ENCODE measurements around the gene HSBP1L1. TPM values are rescaled to one million over a fixed set of nuclear protein-coding genes. Genes with fewer than 3 reads are reported as not detected.
A peak's percentile ranks its signal among the peaks of the same experiment; 100 is the strongest.

Gene HSBP1L1
- total and polyA plus RNA-seq, 2 of the 13 experiments (the other 11 are each of a cell fraction or from before 2014, with no cell fraction given), result 22.6 to 45.1 TPM

- TF ChIP-seq BORCS8-MEF2B (CRISPR knock-in tag; IDR thresholded peaks at IDR 0.05), result 0 out of 2 replicates have a peak, but pooled peaks have one; percentile 50
- TF ChIP-seq, protein P1, sequence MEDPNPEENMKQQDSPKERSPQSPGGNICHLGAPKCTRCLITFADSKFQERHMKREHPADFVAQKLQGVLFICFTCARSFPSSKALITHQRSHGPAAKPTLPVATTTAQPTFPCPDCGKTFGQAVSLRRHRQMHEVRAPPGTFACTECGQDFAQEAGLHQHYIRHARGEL (CRISPR knock-in tag; IDR thresholded peaks at IDR 0.05), result no peak
- no peak for TF ChIP-seq HMG20B (CRISPR knock-in tag; conservative IDR thresholded peaks at IDR 0.05)
- TF ChIP-seq HOXD1 (CRISPR knock-in tag; IDR thresholded peaks at IDR 0.05), result no peak
- no peak for TF ChIP-seq ZFP36L2 (CRISPR knock-in tag; IDR thresholded peaks at IDR 0.05)
- no peak for TF ChIP-seq NFE2L2 (IDR thresholded peaks at IDR 0.05; ENCODE audit: low read length)
- no peak for TF ChIP-seq CENPT (CRISPR knock-in tag; IDR thresholded peaks at IDR 0.05; ENCODE audit: low read depth)
- TF ChIP-seq, protein P2, sequence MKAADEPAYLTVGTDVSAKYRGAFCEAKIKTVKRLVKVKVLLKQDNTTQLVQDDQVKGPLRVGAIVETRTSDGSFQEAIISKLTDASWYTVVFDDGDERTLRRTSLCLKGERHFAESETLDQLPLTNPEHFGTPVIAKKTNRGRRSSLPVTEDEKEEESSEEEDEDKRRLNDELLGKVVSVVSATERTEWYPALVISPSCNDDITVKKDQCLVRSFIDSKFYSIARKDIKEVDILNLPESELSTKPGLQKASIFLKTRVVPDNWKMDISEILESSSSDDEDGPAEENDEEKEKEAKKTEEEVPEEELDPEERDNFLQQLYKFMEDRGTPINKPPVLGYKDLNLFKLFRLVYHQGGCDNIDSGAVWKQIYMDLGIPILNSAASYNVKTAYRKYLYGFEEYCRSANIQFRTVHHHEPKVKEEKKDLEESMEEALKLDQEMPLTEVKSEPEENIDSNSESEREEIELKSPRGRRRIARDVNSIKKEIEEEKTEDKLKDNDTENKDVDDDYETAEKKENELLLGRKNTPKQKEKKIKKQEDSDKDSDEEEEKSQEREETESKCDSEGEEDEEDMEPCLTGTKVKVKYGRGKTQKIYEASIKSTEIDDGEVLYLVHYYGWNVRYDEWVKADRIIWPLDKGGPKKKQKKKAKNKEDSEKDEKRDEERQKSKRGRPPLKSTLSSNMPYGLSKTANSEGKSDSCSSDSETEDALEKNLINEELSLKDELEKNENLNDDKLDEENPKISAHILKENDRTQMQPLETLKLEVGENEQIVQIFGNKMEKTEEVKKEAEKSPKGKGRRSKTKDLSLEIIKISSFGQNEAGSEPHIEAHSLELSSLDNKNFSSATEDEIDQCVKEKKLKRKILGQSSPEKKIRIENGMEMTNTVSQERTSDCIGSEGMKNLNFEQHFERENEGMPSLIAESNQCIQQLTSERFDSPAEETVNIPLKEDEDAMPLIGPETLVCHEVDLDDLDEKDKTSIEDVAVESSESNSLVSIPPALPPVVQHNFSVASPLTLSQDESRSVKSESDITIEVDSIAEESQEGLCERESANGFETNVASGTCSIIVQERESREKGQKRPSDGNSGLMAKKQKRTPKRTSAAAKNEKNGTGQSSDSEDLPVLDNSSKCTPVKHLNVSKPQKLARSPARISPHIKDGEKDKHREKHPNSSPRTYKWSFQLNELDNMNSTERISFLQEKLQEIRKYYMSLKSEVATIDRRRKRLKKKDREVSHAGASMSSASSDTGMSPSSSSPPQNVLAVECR (CRISPR knock-in tag; IDR thresholded peaks at IDR 0.05; ENCODE audit: borderline replicate concordance), result peak; percentile 85
- TF ChIP-seq ZNF20 (CRISPR knock-in tag; IDR thresholded peaks at IDR 0.05), result no peak
- no peak for TF ChIP-seq ZNF672 (CRISPR knock-in tag; IDR thresholded peaks at IDR 0.05)
- no peak for TF ChIP-seq FUBP1 (CRISPR knock-in tag; IDR thresholded peaks at IDR 0.05; ENCODE audit: borderline replicate concordance)
- TF ChIP-seq CCAR2 (optimal IDR thresholded peaks at IDR 0.05; ENCODE audit: low read depth, low read length), result no peak
- peak; percentile 76 for TF ChIP-seq KDM5B (CRISPR knock-in tag; IDR thresholded peaks at IDR 0.05; ENCODE audit: borderline replicate concordance)
- TF ChIP-seq, protein P3, sequence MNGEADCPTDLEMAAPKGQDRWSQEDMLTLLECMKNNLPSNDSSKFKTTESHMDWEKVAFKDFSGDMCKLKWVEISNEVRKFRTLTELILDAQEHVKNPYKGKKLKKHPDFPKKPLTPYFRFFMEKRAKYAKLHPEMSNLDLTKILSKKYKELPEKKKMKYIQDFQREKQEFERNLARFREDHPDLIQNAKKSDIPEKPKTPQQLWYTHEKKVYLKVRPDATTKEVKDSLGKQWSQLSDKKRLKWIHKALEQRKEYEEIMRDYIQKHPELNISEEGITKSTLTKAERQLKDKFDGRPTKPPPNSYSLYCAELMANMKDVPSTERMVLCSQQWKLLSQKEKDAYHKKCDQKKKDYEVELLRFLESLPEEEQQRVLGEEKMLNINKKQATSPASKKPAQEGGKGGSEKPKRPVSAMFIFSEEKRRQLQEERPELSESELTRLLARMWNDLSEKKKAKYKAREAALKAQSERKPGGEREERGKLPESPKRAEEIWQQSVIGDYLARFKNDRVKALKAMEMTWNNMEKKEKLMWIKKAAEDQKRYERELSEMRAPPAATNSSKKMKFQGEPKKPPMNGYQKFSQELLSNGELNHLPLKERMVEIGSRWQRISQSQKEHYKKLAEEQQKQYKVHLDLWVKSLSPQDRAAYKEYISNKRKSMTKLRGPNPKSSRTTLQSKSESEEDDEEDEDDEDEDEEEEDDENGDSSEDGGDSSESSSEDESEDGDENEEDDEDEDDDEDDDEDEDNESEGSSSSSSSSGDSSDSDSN (CRISPR knock-in tag; IDR thresholded peaks at IDR 0.05), result peak; percentile 87
- no peak for TF ChIP-seq DNMT1 (CRISPR knock-in tag; IDR thresholded peaks at IDR 0.05)
- no peak for TF ChIP-seq TBL1XR1 (IDR thresholded peaks at IDR 0.05; ENCODE audit: borderline replicate concordance, low read length, partially characterized antibody)
- peak; percentile 62; the same call in 1 of the 2 replicates for TF ChIP-seq SALL1 (CRISPR knock-in tag; IDR thresholded peaks at IDR 0.05)
- TF ChIP-seq DDIT3 (CRISPR knock-in tag; IDR thresholded peaks at IDR 0.05), result no peak
- TF ChIP-seq ZC3H13 (CRISPR knock-in tag; IDR thresholded peaks at IDR 0.05), result no peak
- TF ChIP-seq CSRNP1 (CRISPR knock-in tag; IDR thresholded peaks at IDR 0.05), result 0 out of 2 replicates have a peak, but pooled peaks have one; percentile 38
Observed at GRCh38 chr18:79988071-79988450, 23.6 kb downstream of the HSBP1L1 start (continued).

Measured in HepG2 (cell line).